ENCODE results near the gene EFCAB11. TPM values are rescaled to one million over a fixed set of nuclear protein-coding genes. Genes with fewer than 3 reads are reported as not detected.

Gene EFCAB11, protein sequence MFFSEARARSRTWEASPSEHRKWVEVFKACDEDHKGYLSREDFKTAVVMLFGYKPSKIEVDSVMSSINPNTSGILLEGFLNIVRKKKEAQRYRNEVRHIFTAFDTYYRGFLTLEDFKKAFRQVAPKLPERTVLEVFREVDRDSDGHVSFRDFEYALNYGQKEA
- 1 to 10 TPM; 3.2 to 5.1 (median 3.7) TPM for total RNA-seq

DNA sequence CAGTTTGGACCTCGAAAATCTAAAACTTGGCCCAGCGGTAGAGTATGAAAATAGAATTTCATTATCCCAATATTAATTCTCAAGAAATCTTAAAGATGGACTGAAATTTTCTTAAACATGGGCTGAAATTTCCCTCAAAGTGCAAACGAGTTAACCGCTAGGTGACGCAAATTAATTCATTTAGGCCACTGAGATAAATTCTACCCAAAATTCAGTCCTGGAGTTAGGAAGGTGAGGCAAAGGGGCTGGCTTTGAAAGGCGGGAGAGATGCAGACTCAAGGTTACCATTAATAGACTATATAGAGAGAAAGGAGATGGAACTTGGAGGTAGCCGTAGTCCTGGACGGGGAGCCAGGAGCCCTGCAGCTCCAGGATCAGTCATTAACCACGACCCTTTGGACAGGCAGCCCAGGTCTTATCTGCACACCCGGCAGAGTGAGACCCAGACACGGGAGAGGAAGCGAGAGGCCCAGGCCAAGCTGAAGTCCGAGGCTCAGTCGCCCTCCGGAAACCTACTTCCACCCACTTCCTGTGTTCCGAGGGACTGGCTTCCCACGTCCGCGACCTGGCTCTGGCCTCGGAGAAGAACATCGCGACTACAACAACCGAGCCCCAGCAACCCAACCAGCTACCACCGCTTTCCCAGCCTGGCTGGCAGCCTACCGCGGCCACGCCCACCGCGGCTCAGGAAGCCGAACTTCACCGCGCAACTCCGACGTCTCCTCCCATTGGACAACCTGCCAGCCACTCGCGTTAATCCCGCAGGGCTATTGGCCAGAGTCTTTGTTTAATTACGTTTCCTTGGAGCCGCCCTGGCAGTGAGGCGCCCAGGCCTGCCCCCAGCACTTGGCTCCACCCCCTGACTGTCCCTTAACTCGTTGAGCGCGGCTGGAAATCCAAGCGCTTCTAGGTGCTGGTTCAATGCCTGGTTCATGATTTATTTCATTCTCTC is at the start of gene EFCAB11:
Gene EFCAB11, minus strand, starts transcription at position 661 of the 952 bp plus-strand sequence. Its CDS starts 70 bp downstream, at position 591.
- peaks cover 23% of the 10 kb centered on the region for H3K4me1 ChIP-seq
- no peaks in the 10 kb centered on the region for H3K27me3 ChIP-seq
- H3K9me3 ChIP-seq: no peaks in the 10 kb centered on the region
- H3K27ac ChIP-seq: peak within 1 kb of the TSS; percentile 93
- peak in 2 of 3 donors; percentile 18 to 47 for TF ChIP-seq POLR2AphosphoS5 (IDR thresholded peaks at IDR 0.05)
- TF ChIP-seq, protein P1, sequence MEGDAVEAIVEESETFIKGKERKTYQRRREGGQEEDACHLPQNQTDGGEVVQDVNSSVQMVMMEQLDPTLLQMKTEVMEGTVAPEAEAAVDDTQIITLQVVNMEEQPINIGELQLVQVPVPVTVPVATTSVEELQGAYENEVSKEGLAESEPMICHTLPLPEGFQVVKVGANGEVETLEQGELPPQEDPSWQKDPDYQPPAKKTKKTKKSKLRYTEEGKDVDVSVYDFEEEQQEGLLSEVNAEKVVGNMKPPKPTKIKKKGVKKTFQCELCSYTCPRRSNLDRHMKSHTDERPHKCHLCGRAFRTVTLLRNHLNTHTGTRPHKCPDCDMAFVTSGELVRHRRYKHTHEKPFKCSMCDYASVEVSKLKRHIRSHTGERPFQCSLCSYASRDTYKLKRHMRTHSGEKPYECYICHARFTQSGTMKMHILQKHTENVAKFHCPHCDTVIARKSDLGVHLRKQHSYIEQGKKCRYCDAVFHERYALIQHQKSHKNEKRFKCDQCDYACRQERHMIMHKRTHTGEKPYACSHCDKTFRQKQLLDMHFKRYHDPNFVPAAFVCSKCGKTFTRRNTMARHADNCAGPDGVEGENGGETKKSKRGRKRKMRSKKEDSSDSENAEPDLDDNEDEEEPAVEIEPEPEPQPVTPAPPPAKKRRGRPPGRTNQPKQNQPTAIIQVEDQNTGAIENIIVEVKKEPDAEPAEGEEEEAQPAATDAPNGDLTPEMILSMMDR (IDR thresholded peaks at IDR 0.05): no peak
- no peak for TF ChIP-seq POLR2A (IDR thresholded peaks at IDR 0.05)
- no peak for TF ChIP-seq EP300 (IDR thresholded peaks at IDR 0.05)
- peak within 1 kb of the TSS; percentile 82 for H3K4me3 ChIP-seq
- H3K36me3 ChIP-seq: peaks cover 3% of the 10 kb centered on the region
- DNase-seq (ENCODE audit: low spot score in 2 of 2): peak; percentile 98
- WGBS: 3% methylated on average over 27 of the region's 44 CpGs

DNA sequence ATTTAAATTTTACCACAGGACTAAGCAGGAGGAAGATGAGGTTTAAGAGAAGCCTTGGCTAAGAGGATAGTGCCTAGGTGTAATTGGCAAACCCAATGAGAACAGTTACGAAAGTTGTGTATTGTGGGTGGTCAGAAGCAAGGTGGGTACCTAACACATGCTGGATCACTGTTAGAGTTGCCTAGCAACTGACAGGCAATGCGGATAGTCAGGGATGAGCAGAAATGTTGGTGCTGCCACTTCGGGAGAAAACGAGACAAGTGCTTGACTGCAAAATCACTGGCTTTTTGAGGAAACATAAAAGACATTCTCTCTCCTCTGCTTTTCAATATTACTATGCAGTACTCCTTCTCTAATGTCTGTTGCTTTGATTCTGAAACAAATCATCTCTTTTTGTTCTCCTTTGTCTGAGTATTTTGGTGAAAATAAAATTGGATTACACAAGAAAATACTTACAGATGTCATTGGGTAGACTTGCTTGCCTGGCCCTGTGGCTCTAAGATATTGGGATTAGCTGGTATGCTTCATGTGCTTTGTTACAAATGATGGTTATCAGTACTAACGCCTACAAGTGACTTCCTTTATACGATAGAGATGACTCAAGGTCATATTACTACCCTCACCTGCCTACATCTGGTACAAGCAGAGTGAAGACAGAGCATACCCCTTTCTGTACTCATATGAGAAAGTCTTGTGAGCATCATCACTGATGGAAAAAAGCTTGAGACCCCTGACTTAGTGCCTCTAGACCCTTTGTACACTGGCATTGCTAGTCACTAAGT is 49.2 kb upstream of the EFCAB11 start:
- Histone ChIP-seq H3K27me3 (no peaks in the 10 kb centered on the region), H3K4me3 (no peak overlapping the region)

DNA sequence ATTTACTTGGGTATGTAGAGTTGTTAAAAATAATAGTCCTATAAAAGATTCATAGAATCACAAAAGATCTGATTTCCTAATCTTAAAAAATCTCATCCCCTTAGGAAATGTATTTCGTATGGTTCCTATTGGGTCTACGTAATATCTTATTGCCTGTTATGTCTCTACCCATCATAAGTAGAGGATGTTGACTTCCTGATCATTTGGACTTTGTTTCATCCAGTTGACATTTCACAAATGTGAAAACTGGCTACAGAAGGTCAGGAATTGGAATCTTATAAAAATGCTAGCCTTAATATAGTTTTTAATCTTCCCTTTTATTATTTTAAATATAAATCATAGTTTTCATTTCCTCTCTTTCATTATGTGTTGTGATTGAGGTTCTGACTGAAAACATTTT is 46.4 kb upstream of the EFCAB11 start:
- H3K9me3 ChIP-seq: no peaks in the 10 kb centered on the region
- H3K27me3 ChIP-seq: no peaks in the 10 kb centered on the region
- peaks cover 38% of the 10 kb centered on the region for H3K36me3 ChIP-seq
- WGBS: 97% methylated on average over 2 of the region's 2 CpGs
- H3K4me3 ChIP-seq: no peak overlapping the region
- no peaks in the 10 kb centered on the region for H3K4me1 ChIP-seq
- no peak for DNase-seq (ENCODE audit: low spot score in 2 of 2)
- H3K27ac ChIP-seq: no peak overlapping the region
- TF ChIP-seq EP300 (IDR thresholded peaks at IDR 0.05) (no peak), POLR2A (IDR thresholded peaks at IDR 0.05) (no peak), POLR2AphosphoS5 (IDR thresholded peaks at IDR 0.05) (no peak)
- TF ChIP-seq, protein P1 (IDR thresholded peaks at IDR 0.05): no peak

More for the DNA sequence above, 49.2 kb upstream of the EFCAB11 start:
- Histone ChIP-seq H3K36me3 (peaks cover 15% of the 10 kb centered on the region), H3K9me3 (no peaks in the 10 kb centered on the region), H3K27ac (no peak overlapping the region), H3K4me1 (no peaks in the 10 kb centered on the region)
- TF ChIP-seq POLR2A (IDR thresholded peaks at IDR 0.05) (no peak), EP300 (IDR thresholded peaks at IDR 0.05) (no peak), POLR2AphosphoS5 (IDR thresholded peaks at IDR 0.05) (no peak)
- TF ChIP-seq, protein P1 (IDR thresholded peaks at IDR 0.05): no peak
- DNase-seq (ENCODE audit: low spot score in 2 of 2): no peak
- 90% methylated on average over 6 of the region's 6 CpGs for WGBS

DNA sequence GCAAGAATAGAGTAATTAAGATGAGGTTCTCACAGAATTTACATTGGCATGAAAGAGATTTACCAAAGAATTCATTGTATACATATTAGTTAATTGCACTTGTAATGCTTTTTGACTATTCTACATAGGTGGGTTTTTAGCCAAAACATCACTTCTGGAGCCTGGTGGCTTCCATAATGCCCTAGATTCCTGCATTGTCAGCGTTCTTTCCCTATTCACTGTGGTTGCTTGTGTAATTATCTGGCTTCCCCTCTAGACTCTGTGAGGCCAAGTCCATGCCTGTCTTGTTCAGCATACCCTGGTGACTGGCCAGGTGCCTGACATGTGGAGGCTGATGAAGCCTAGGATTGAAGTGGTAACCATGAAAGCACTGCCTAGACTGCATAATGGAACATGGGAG is 42.4 kb upstream of the EFCAB11 start:
- DNase-seq (ENCODE audit: low spot score in 2 of 2): no peak
- H3K4me3 ChIP-seq: no peak overlapping the region
- 95% methylated on average over 1 of the region's 1 CpG for WGBS
- H3K27me3 ChIP-seq: no peaks in the 10 kb centered on the region
- H3K4me1 ChIP-seq: no peaks in the 10 kb centered on the region
- no peak overlapping the region for H3K27ac ChIP-seq
- peaks cover 62% of the 10 kb centered on the region for H3K36me3 ChIP-seq
- TF ChIP-seq POLR2AphosphoS5 (IDR thresholded peaks at IDR 0.05) (no peak), POLR2A (IDR thresholded peaks at IDR 0.05) (no peak)
- TF ChIP-seq, protein P1 (IDR thresholded peaks at IDR 0.05): no peak
- no peaks in the 10 kb centered on the region for H3K9me3 ChIP-seq
